Tibial artery (tissue), 4 donors: Measurements from ENCODE around the gene CCDC198.

ENCODE experiments used
- DNase-seq, 2 donors: peaks; one replicate each; pipeline ENCODE4 v3.0.0-alpha.2; 2019
- H3K27ac ChIP-seq, 2 donors: fragments of 200-600 bp; sonication (generic) in 1 of 2; 1 replicate in 1 of 2; 2 replicates in 1 of 2; pipeline ENCODE4 v1.5.1; 2018 to 2019; ENCODE audit warnings: mild to moderate bottlenecking in 1 of 2
- H3K27me3 ChIP-seq, 2 donors: fragments of 200-600 bp; sonication (generic) in 1 of 2; one replicate each; pipeline versions ENCODE4 v1.5.1 to v1.6.0; 2016 to 2019
- H3K36me3 ChIP-seq, 3 donors: fragments of 200-600 bp; sonication (generic) in 2 of 3; one replicate each; pipeline ENCODE4 v1.5.1; 2016 to 2019; ENCODE audit warnings: mild to moderate bottlenecking in 2 of 3
- H3K4me1 ChIP-seq, 4 donors: fragments of 200-600 bp; sonication (generic) in 2 of 4; 1 replicate in 3 of 4; 2 replicates in 1 of 4; pipeline ENCODE4 v1.5.1; 2016 to 2019
- H3K4me3 ChIP-seq, 2 donors: fragments of 200-600 bp; sonication (generic) in 1 of 2; 1 replicate in 1 of 2; 2 replicates in 1 of 2; pipeline ENCODE4 v1.5.1; 2018 to 2019; ENCODE audit warnings: mild to moderate bottlenecking in 2 of 2
- H3K9me3 ChIP-seq, 3 donors: fragments of 200-600 bp; sonication (generic) in 1 of 3; one replicate each; pipeline ENCODE4 v1.5.1; 2016 to 2019
- CTCF ChIP-seq, 2 experiments: fragments of 200-600 bp in 1 of 2; fragments of 450-650 bp in 1 of 2; IDR thresholded peaks; one replicate each; pipeline ENCODE4 v1.5.1; 2017 to 2019; ENCODE audit warnings: antibody characterized with exemption in 2 of 2, mild to moderate bottlenecking in 1 of 2, moderate library complexity in 1 of 2
- intact Hi-C: fragments of 100-400 bp; cut with DNase I; formaldehyde crosslinking; loops from one replicate; pipeline ENCODE4 v1.15.0; 2023; ENCODE audit warnings: low total_unique reads

The CCDC198 gene

GRCh38 chr14:57420986-57421385, 72.7 kb downstream of the CCDC198 start:
- H3K27ac ChIP-seq, result no peak overlapping the region
- H3K4me1 ChIP-seq, result no peaks in the 10 kb centered on the region
- H3K36me3 ChIP-seq, result no peaks in the 10 kb centered on the region
- no peaks in the 10 kb centered on the region for H3K9me3 ChIP-seq
- intact Hi-C loops, result no loop called here
- no peak overlapping the region for H3K4me3 ChIP-seq
- no peak for DNase-seq
- H3K27me3 ChIP-seq, result no peaks in the 10 kb centered on the region
- TF ChIP-seq CTCF (IDR thresholded peaks at IDR 0.05), result no peak

GRCh38 chr14:57420033-57420432, 73.6 kb downstream of the CCDC198 start:
- Histone ChIP-seq H3K9me3 (no peaks in the 10 kb centered on the region), H3K27me3 (no peaks in the 10 kb centered on the region), H3K36me3 (no peaks in the 10 kb centered on the region), H3K4me3 (no peak overlapping the region), H3K4me1 (no peaks in the 10 kb centered on the region), H3K27ac (no peak overlapping the region)
- intact Hi-C loops, result no loop called here
- DNase-seq, result no peak
- no peak for TF ChIP-seq CTCF (IDR thresholded peaks at IDR 0.05)
